ENCODE measurements around the gene DDB1. TPM values are rescaled to one million over a fixed set of nuclear protein-coding genes. Genes with fewer than 3 reads are reported as not detected.
A peak's percentile ranks its signal among the peaks of the same experiment; 100 is the strongest.

DDB1 gene
- total RNA-seq, 1 experiment from 2014 or later: 297 TPM

GRCh38 chr11:61279934-61280659 lies 52.8 kb downstream of the DDB1 start:
- H3K23ac ChIP-seq (ENCODE audit: insufficient read length, low read depth, low read length): no peak overlapping the region
- no peak overlapping the region for H2BK20ac ChIP-seq (ENCODE audit: low read depth, low read length, poor library complexity, severe bottlenecking)
- no CpG with 5 or more reads among the region's 12 CpGs for WGBS (ENCODE audit: extremely low coverage, insufficient read length, low lambda C conversion rate)
- H2AFZ ChIP-seq (ENCODE audit: low read length): no peak overlapping the region
- H4K8ac ChIP-seq (replicated peaks; ENCODE audit: insufficient read length, low read depth, low read length): no peak overlapping the region
- H3K27me3 Mint-ChIP-seq (ENCODE audit: low read depth): peaks cover 22% of the 10 kb centered on the region
- no peak overlapping the region for H3K4ac ChIP-seq (ENCODE audit: low read depth, low read length)
- peaks cover 27 to 42% of the 10 kb centered on the region in 2 experiments for H3K4me1 Mint-ChIP-seq
- peaks cover 2 to 71% (median 10%) of the 10 kb centered on the region in 3 experiments; a peak in 4 of 7 replicates for H3K36me3 Mint-ChIP-seq (ENCODE audit: insufficient read depth in 1 of 3, low read depth in 3 of 3)
- 0 out of 3 replicates have a peak, but pooled peaks have one; percentile 23 for TF ChIP-seq CTCF (conservative IDR thresholded peaks at IDR 0.05)
- no peaks in the 10 kb centered on the region for H3K79me2 ChIP-seq (ENCODE audit: insufficient read depth, low read length)
- H3K18ac ChIP-seq (ENCODE audit: insufficient read length, low read depth, low read length): no peak overlapping the region
- no peak overlapping the region for H3T11ph ChIP-seq (ENCODE audit: low read length)
- H3K27ac Mint-ChIP-seq: peak overlapping the region in 1 of 3 experiments; percentile 17; a peak in 2 of 7 replicates
- H2BK120ac ChIP-seq (ENCODE audit: low read depth, low read length, poor library complexity, severe bottlenecking): no peak overlapping the region
- H2AK5ac ChIP-seq (ENCODE audit: insufficient read length, low read length): no peak overlapping the region
- no peaks in the 10 kb centered on the region for H3K23me2 ChIP-seq (ENCODE audit: insufficient read length, low read depth, low read length, poor library complexity, severe bottlenecking)
- no peak overlapping the region for H4K5ac ChIP-seq (ENCODE audit: insufficient read length, low read depth, low read length)
- no peak overlapping the region for H3K56ac ChIP-seq (ENCODE audit: insufficient read length, low read depth, low read length)
- DNase-seq: no peak
- H2BK15ac ChIP-seq (ENCODE audit: low read depth, low read length): no peak overlapping the region
- no peak overlapping the region for H4K91ac ChIP-seq (ENCODE audit: insufficient read length, low read depth, low read length)
- no peak overlapping the region for H3K27ac ChIP-seq (ENCODE audit: insufficient read length, low read depth, low read length)
- H2BK5ac ChIP-seq (ENCODE audit: insufficient read length, low read length): no peak overlapping the region
- 0 out of 2 replicates have a peak, but pooled peaks cover 2% of the 10 kb centered on the region for H3K27me3 ChIP-seq (ENCODE audit: insufficient read depth, low read length)
- no peaks in the 10 kb centered on the region; a peak in 1 of 5 replicates for H3K9me3 Mint-ChIP-seq
- H4K20me1 ChIP-seq (ENCODE audit: control insufficient read depth, insufficient read depth, insufficient read length): no peaks in the 10 kb centered on the region
- no peak overlapping the region for H3K4me2 ChIP-seq (ENCODE audit: insufficient read depth, insufficient read length, low read length)
- H3K9ac ChIP-seq (ENCODE audit: extremely low read depth, insufficient read length, low read length): no peak overlapping the region
- H3K14ac ChIP-seq (ENCODE audit: insufficient read depth, low read length): no peak overlapping the region
- H3K4me1 ChIP-seq (ENCODE audit: insufficient read depth, low read length): no peaks in the 10 kb centered on the region; the same call in 1 of the 2 replicates
- no peaks in the 10 kb centered on the region for H3K9me3 ChIP-seq (ENCODE audit: control insufficient read depth, low read depth, low read length)
- H3K4me3 Mint-ChIP-seq: peak overlapping the region in 1 of 2 experiments; percentile 36; a peak in 1 of 5 replicates
- no peak overlapping the region for H2BK12ac ChIP-seq (ENCODE audit: insufficient read length, low read depth, low read length)
- H3K79me1 ChIP-seq (ENCODE audit: insufficient read depth, low read depth, low read length, poor library complexity, severe bottlenecking): no peaks in the 10 kb centered on the region
